Upper lobe of left lung (tissue), 6 donors: ENCODE measurements around the gene SAV1. TPM values are rescaled to one million over a fixed set of nuclear protein-coding genes. Genes with fewer than 3 reads are reported as not detected.
"Not testable (repeated sequence)": the region's sequence is repeated elsewhere in the genome, so short reads cannot be mapped to it uniquely, and the experiment has no call there.

Experiments used
- ATAC-seq, 2 donors: fragments of 200-7000 bp; cut with Tn5 transposase; one replicate each; pipeline ENCODE4 v1.9.1; 2022; ENCODE audit warnings: mild to moderate bottlenecking in 2 of 2, moderate library complexity in 2 of 2; ENCODE audit not compliant: low FRiP score in 2 of 2
- DNase-seq, 2 donors: peaks; one replicate each; pipeline ENCODE4 v3.0.0-alpha.2; 2019 to 2020
- H3K27ac ChIP-seq, 4 donors: fragments of 200-600 bp; sonication (generic); one replicate each; pipeline ENCODE4 v1.5.1; 2016 to 2019
- H3K27me3 ChIP-seq, 4 donors: fragments of 200-600 bp; sonication (generic); one replicate each; pipeline ENCODE4 v1.5.1; 2017 to 2019
- H3K36me3 ChIP-seq, 4 donors: fragments of 200-600 bp; sonication (generic); one replicate each; pipeline ENCODE4 v1.5.1; 2016 to 2019
- H3K4me1 ChIP-seq, 4 donors: fragments of 200-600 bp; sonication (generic); one replicate each; pipeline ENCODE4 v1.5.1; 2018 to 2019
- H3K4me3 ChIP-seq, 4 donors: fragments of 200-600 bp; sonication (generic); one replicate each; pipeline ENCODE4 v1.5.1; 2017 to 2019; ENCODE audit warnings: mild to moderate bottlenecking in 2 of 4, moderate library complexity in 1 of 4
- H3K9me3 ChIP-seq, 4 donors: fragments of 200-600 bp; sonication (generic); one replicate each; pipeline ENCODE4 v1.5.1; 2018 to 2019
- CTCF ChIP-seq, 6 experiments: fragments of 450-650 bp in 4 of 6; fragments of 200-600 bp in 2 of 6; sonication (generic) in 2 of 6; IDR thresholded peaks; one replicate each; pipeline ENCODE4 v1.5.1; 2016 to 2019; ENCODE audit warnings: antibody characterized with exemption in 6 of 6
- EP300 ChIP-seq, 4 donors: sonication (generic); formaldehyde crosslinking; IDR thresholded peaks; one replicate each; pipeline ENCODE4 v1.5.1; 2017; ENCODE audit warnings: antibody characterized with exemption in 4 of 4, control low read depth in 2 of 4
- POLR2A ChIP-seq, 4 donors: fragments of 450-650 bp; IDR thresholded peaks; one replicate each; pipeline ENCODE4 v1.5.1; 2016 to 2017; ENCODE audit warnings: antibody characterized with exemption in 4 of 4, mild to moderate bottlenecking in 2 of 4
- POLR2AphosphoS5 ChIP-seq, 2 donors: sonication (generic); formaldehyde crosslinking; IDR thresholded peaks; one replicate each; pipeline ENCODE4 v1.5.1; 2017; ENCODE audit warnings: antibody characterized with exemption in 2 of 2
- WGBS, 2 donors: methylation state at CpG; one replicate each; pipeline ENCODE4 v1.1.5; 2017 to 2018; 5-methylcytosine and 5-hydroxymethylcytosine counted together
- total RNA-seq, 6 donors: library from RNA; depleted of rRNA in 4 of 6; stranded (reverse); fragments of >200 nt in 4 of 6; gene quantifications; one replicate each; pipeline versions ENCODE4 v1.1.0 to v1.2.1, GENCODE V29; 2016 to 2021
- donor health status: DM: no; HTN: no; CAD: no; lungs with moderate emphysema.
- donor health status: DM: no; HTN: yes; CAD: no; lungs with severe emphysema.

SAV1 gene
- total RNA-seq, 6 donors from 2014 or later, result 29.3 to 63.9 (median 34.3) TPM

DNA sequence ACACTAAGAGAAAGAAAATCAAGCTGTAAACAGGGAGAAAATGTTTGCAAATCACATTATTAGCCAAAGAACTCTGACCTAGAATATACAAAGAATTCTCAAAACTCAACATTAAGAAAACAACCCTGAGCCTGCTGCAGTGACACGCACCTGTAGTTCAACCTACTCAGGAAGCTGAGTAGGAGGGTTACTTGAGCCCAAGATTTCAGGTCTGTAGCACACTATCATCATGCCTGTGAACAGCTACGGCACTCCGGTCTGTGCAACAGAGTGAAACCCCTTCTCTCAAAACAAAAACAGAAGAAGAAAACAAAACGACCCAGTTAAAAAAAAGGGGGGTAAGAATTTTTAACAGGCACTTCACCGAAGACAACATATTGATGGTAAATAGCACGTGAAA lies 20.8 kb downstream of the SAV1 start:
- no peak overlapping the region for H3K4me3 ChIP-seq
- H3K27ac ChIP-seq, result no peak overlapping the region
- TF ChIP-seq POLR2AphosphoS5 (IDR thresholded peaks at IDR 0.05) (no peak), POLR2A (IDR thresholded peaks at IDR 0.05) (no peak), CTCF (IDR thresholded peaks at IDR 0.05) (no peak), EP300 (IDR thresholded peaks at IDR 0.05) (no peak)
- ATAC-seq (no peak), DNase-seq (no peak)
- H3K36me3 ChIP-seq, result peaks cover 0 to 16% (median 0%) of the 10 kb centered on the region in 4 donors
- no peaks in the 10 kb centered on the region for H3K27me3 ChIP-seq
- no peaks in the 10 kb centered on the region for H3K9me3 ChIP-seq
- peaks cover 0 to 15% (median 0%) of the 10 kb centered on the region in 4 donors for H3K4me1 ChIP-seq
- WGBS, 2 donors, result 84 to 92% methylated on average over 6 of the region's 6 CpGs

GRCh38 chr14:50635141-50635540 lies 33.0 kb downstream of the SAV1 start:
- no peaks in the 10 kb centered on the region for H3K9me3 ChIP-seq
- peaks cover 2 to 45% (median 5%) of the 10 kb centered on the region in 4 donors for H3K36me3 ChIP-seq

GRCh38 chr14:50633954-50634353 lies 34.2 kb downstream of the SAV1 start:
- ATAC-seq (no peak), DNase-seq (no peak)
- H3K4me3 ChIP-seq, result no peak overlapping the region
- WGBS, 2 donors, result 83 to 88% methylated on average over 4 of the region's 4 CpGs
- H3K27ac ChIP-seq, result no peak overlapping the region
- no peaks in the 10 kb centered on the region for H3K27me3 ChIP-seq
- H3K9me3 ChIP-seq, result no peaks in the 10 kb centered on the region
- H3K4me1 ChIP-seq, result no peaks in the 10 kb centered on the region
- TF ChIP-seq POLR2AphosphoS5 (IDR thresholded peaks at IDR 0.05) (no peak), POLR2A (IDR thresholded peaks at IDR 0.05) (no peak), EP300 (IDR thresholded peaks at IDR 0.05) (no peak), CTCF (IDR thresholded peaks at IDR 0.05) (no peak)
- H3K36me3 ChIP-seq, result peaks cover 0 to 42% (median 1%) of the 10 kb centered on the region in 4 donors

More at GRCh38 chr14:50635141-50635540, 33.0 kb downstream of the SAV1 start:
- Histone ChIP-seq H3K27me3 (no peaks in the 10 kb centered on the region), H3K4me1 (no peaks in the 10 kb centered on the region), H3K4me3 (no peak overlapping the region), H3K27ac (no peak overlapping the region)
- no peak for DNase-seq
- 86 to 89% methylated on average over 2 of the region's 2 CpGs for WGBS, 2 donors
- ATAC-seq, result no peak
- no peak for TF ChIP-seq CTCF (IDR thresholded peaks at IDR 0.05)
- TF ChIP-seq POLR2A (IDR thresholded peaks at IDR 0.05), result no peak
- TF ChIP-seq POLR2AphosphoS5 (IDR thresholded peaks at IDR 0.05), result no peak
- no peak for TF ChIP-seq EP300 (IDR thresholded peaks at IDR 0.05)

DNA sequence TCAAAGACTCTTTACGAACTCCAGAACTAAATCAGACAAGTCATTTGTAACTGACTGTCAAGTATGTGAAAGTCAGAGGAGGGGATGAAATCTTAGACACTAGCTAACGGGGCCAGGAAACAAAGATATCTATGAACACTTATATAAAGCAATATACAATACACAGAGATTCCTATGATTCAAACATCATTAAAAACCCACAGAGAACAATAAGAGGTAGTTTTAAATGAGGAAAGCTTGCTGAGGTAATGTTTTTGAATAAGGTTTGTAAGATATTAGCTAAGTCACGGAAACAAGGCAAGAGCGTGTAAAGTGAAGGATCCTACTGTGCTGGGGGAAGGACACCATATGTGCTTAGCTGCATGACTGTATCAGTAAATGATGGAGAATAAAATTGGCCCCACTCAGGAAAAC lies 36.7 kb downstream of the SAV1 start:
- H3K27ac ChIP-seq, result no peak overlapping the region
- no peak overlapping the region for H3K4me3 ChIP-seq
- H3K27me3 ChIP-seq, result no peaks in the 10 kb centered on the region
- no peaks in the 10 kb centered on the region for H3K9me3 ChIP-seq
- TF ChIP-seq POLR2AphosphoS5 (IDR thresholded peaks at IDR 0.05) (no peak), POLR2A (IDR thresholded peaks at IDR 0.05) (no peak), EP300 (IDR thresholded peaks at IDR 0.05) (no peak), CTCF (IDR thresholded peaks at IDR 0.05) (no peak)
- DNase-seq (no peak), ATAC-seq (no peak)
- H3K36me3 ChIP-seq, result peaks cover 0 to 45% (median under 1%) of the 10 kb centered on the region in 4 donors
- H3K4me1 ChIP-seq, result no peaks in the 10 kb centered on the region
- 92 to 94% methylated on average over 4 of the region's 4 CpGs for WGBS, 2 donors

DNA sequence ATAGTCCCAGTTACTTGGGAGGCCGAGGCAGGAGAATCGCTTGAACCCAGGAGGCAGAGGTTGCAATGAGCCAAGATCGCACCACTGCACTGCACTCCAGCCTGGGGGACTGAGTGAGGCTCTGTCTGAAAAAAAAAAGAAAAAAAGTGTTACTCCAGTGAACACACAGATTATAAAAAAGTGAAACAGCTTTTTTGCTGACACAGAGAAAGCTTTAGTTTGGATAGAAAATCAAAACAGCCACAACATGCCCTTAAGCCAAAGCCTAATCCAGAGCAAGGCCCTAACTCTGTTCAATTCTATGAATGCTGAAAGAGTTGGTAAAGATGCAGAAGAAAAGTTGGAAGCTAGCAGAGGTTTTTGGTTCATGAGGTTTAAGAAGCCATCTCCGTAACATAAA lies 43.2 kb downstream of the SAV1 start:
- peaks cover 0 to 23% (median 0%) of the 10 kb centered on the region in 4 donors for H3K36me3 ChIP-seq
- not testable (repeated sequence) for H3K4me1 ChIP-seq

More for the DNA sequence above, 43.2 kb downstream of the SAV1 start:
- not testable (repeated sequence) for ATAC-seq, DNase-seq, H3K27me3 ChIP-seq, H3K9me3 ChIP-seq, H3K27ac ChIP-seq, H3K4me3 ChIP-seq
- 100% methylated on average over 4 of the region's 4 CpGs for WGBS, 2 donors
